ENCODE measurements around the gene IL1R1. TPM values are rescaled to one million over a fixed set of nuclear protein-coding genes. Genes with fewer than 3 reads are reported as not detected.
"Not testable (repeated sequence)": the region's sequence is repeated elsewhere in the genome, so short reads cannot be mapped to it uniquely, and the experiment has no call there.

The IL1R1 gene
- polyA plus RNA-seq, 1 experiment: 102 TPM

GRCh38 chr2:102122115-102122514 lies 20.4 kb upstream of the IL1R1 start:
- ChIA-PET POLR2A (interaction anchor here (1.2 kb wide), 1 partner anchor 17 kb away, joined by 3 read pairs; no protein-coding TSS in a partner anchor), CTCF (interaction anchor here (1.9 kb wide), 1 partner anchor 119 kb away, joined by 5 read pairs; no protein-coding TSS in a partner anchor)
- no peak for DNase-seq (ENCODE audit: low read depth, low spot score)
- peak overlapping the region; percentile 86 for H3K27ac ChIP-seq (ENCODE audit: low read depth, low read length)
- TF ChIP-seq CTCF (IDR thresholded peaks at IDR 0.05; ENCODE audit: low read depth, low read length): no peak
- no peak overlapping the region for H3K4me3 ChIP-seq (ENCODE audit: low read depth, low read length)
- no peaks in the 10 kb centered on the region for H3K27me3 ChIP-seq (ENCODE audit: control insufficient read depth, insufficient read depth, low read length)
- no peaks in the 10 kb centered on the region for H3K9me3 ChIP-seq (ENCODE audit: control insufficient read depth, insufficient read depth, low read length)

- ChIA-PET POLR2A (no interaction called here), CTCF (interaction anchor here (0.6 to 1.9 kb wide), 2 partner anchors 118 to 822 kb away, joined by 5 read pairs; no protein-coding TSS in a partner anchor)
- no peak overlapping the region for H3K4me3 ChIP-seq (ENCODE audit: low read depth, low read length)
- peak overlapping the region; percentile 86 for H3K27ac ChIP-seq (ENCODE audit: low read depth, low read length)
- no peak for DNase-seq (ENCODE audit: low read depth, low spot score)
- H3K27me3 ChIP-seq (ENCODE audit: control insufficient read depth, insufficient read depth, low read length): no peaks in the 10 kb centered on the region
- no peaks in the 10 kb centered on the region for H3K9me3 ChIP-seq (ENCODE audit: control insufficient read depth, insufficient read depth, low read length)
- no peak for TF ChIP-seq CTCF (IDR thresholded peaks at IDR 0.05; ENCODE audit: low read depth, low read length)
Observed at GRCh38 chr2:102122909-102123308, 19.6 kb upstream of the IL1R1 start.

- POLR2A ChIA-PET; CTCF ChIA-PET; H3K9me3 ChIP-seq (ENCODE audit: control insufficient read depth, insufficient read depth, low read length); H3K27ac ChIP-seq (ENCODE audit: low read depth, low read length); H3K4me3 ChIP-seq (ENCODE audit: low read depth, low read length); H3K27me3 ChIP-seq (ENCODE audit: control insufficient read depth, insufficient read depth, low read length); DNase-seq (ENCODE audit: low read depth, low spot score): not testable (repeated sequence)
Observed at GRCh38 chr2:102124421-102124820, 18.1 kb upstream of the IL1R1 start.

- CTCF ChIA-PET: interaction anchor here (0.5 to 2.8 kb wide), 6 partner anchors 13 to 685 kb away, joined by 3 to 8 read pairs (median 4); no protein-coding TSS in a partner anchor
- no peak for TF ChIP-seq CTCF (IDR thresholded peaks at IDR 0.05; ENCODE audit: low read depth, low read length)
- Histone ChIP-seq H3K4me3 (ENCODE audit: low read depth, low read length) (no peak overlapping the region), H3K27ac (ENCODE audit: low read depth, low read length) (no peak overlapping the region), H3K27me3 (ENCODE audit: control insufficient read depth, insufficient read depth, low read length) (no peaks in the 10 kb centered on the region), H3K9me3 (ENCODE audit: control insufficient read depth, insufficient read depth, low read length) (no peaks in the 10 kb centered on the region)
- DNase-seq (ENCODE audit: low read depth, low spot score): no peak
- POLR2A ChIA-PET: interaction anchor here (1.2 to 3.4 kb wide), 4 partner anchors 16 to 63 kb away, joined by 3 to 36 read pairs (median 6); partner anchors contain the start of gene IL1R1
Observed at GRCh38 chr2:102126169-102126568, 16.4 kb upstream of the IL1R1 start.

- CTCF ChIA-PET: interaction anchor here (0.5 to 2.8 kb wide), 7 partner anchors 13 to 686 kb away, joined by 3 to 8 read pairs (median 4); no protein-coding TSS in a partner anchor
- no peak for DNase-seq (ENCODE audit: low read depth, low spot score)
- no peak for TF ChIP-seq CTCF (IDR thresholded peaks at IDR 0.05; ENCODE audit: low read depth, low read length)
- POLR2A ChIA-PET: interaction anchor here (0.8 to 3.4 kb wide), 5 partner anchors 12 to 64 kb away, joined by 3 to 36 read pairs (median 6); partner anchors contain the start of gene IL1R1
- peak overlapping the region; percentile 49 for H3K27ac ChIP-seq (ENCODE audit: low read depth, low read length)
- H3K27me3 ChIP-seq (ENCODE audit: control insufficient read depth, insufficient read depth, low read length): no peaks in the 10 kb centered on the region
- no peaks in the 10 kb centered on the region for H3K9me3 ChIP-seq (ENCODE audit: control insufficient read depth, insufficient read depth, low read length)
- no peak overlapping the region for H3K4me3 ChIP-seq (ENCODE audit: low read depth, low read length)
Observed at GRCh38 chr2:102126660-102127059, 15.9 kb upstream of the IL1R1 start.
